Endodermal cell (in vitro differentiated cells): ENCODE data around the gene THBS3. TPM values are rescaled to one million over a fixed set of nuclear protein-coding genes. Genes with fewer than 3 reads are reported as not detected.
A peak's percentile ranks its signal among the peaks of the same experiment; 100 is the strongest.

Source experiments
- DNase-seq: peaks from one replicate; pipeline ENCODE4 v3.0.0-alpha.2; 2017
- H3K27ac ChIP-seq: 2 replicates; pipeline ENCODE4 v1.5.1; 2013; ENCODE audit warnings: mild to moderate bottlenecking, low read depth, low read length, moderate library complexity
- H3K27me3 ChIP-seq: 2 replicates; pipeline ENCODE4 v1.6.1; 2013; ENCODE audit warnings: mild to moderate bottlenecking, low read length, moderate library complexity; ENCODE audit not compliant: insufficient read depth, control insufficient read depth, poor library complexity, severe bottlenecking
- H3K36me3 ChIP-seq: 2 replicates; pipeline ENCODE4 v1.7.0; 2013; ENCODE audit warnings: mild to moderate bottlenecking, low read length, moderate library complexity; ENCODE audit not compliant: control insufficient read depth, insufficient read depth
- H3K4me1 ChIP-seq: one replicate; pipeline ENCODE4 v1.7.0; 2013; ENCODE audit warnings: low read length; ENCODE audit not compliant: control insufficient read depth, insufficient read depth
- H3K4me3 ChIP-seq: 2 replicates; pipeline ENCODE4 v1.5.1; 2013; ENCODE audit warnings: mild to moderate bottlenecking, low read length, moderate library complexity
- H3K9ac ChIP-seq: 2 replicates; pipeline ENCODE4 v1.6.1; 2013; ENCODE audit warnings: mild to moderate bottlenecking, low read length, moderate library complexity; ENCODE audit not compliant: poor library complexity, severe bottlenecking; ENCODE audit errors: extremely low read depth
- H3K9me3 ChIP-seq: 2 replicates; pipeline ENCODE4 v1.6.1; 2013; ENCODE audit warnings: mild to moderate bottlenecking, low read length, moderate library complexity; ENCODE audit not compliant: control insufficient read depth
- H3K27ac Mint-ChIP-seq: 2 replicates; pipeline ENCODE4 v1.8.0; 2020; ENCODE audit warnings: mixed read lengths
- H3K27me3 Mint-ChIP-seq: 2 replicates; pipeline ENCODE4 v1.8.0; 2021; ENCODE audit warnings: mild to moderate bottlenecking, mixed read lengths; ENCODE audit not compliant: insufficient read depth
- H3K36me3 Mint-ChIP-seq: 2 replicates; pipeline ENCODE4 v1.8.0; 2020; ENCODE audit warnings: low read depth, mixed read lengths
- H3K4me1 Mint-ChIP-seq: 2 replicates; pipeline ENCODE4 v1.8.0; 2020; ENCODE audit warnings: mixed read lengths
- H3K4me3 Mint-ChIP-seq: 2 replicates; pipeline ENCODE4 v1.8.0; 2020; ENCODE audit warnings: mild to moderate bottlenecking, moderate library complexity, mixed read lengths
- H3K9me3 Mint-ChIP-seq: 2 replicates; pipeline ENCODE4 v1.8.0; 2020; ENCODE audit warnings: mild to moderate bottlenecking, mixed read lengths
- CTCF ChIP-seq: fragments of 200-600 bp; sonication (generic); conservative IDR thresholded peaks from 2 replicates; pipeline ENCODE4 v1.5.0; 2021; ENCODE audit warnings: antibody characterized with exemption, mild to moderate bottlenecking
- WGBS, 2 experiments: methylation state at CpG; one replicate each; pipeline versions ENCODE4 v1.1.5 to v1.1.7; 2013; ENCODE audit warnings: missing lambda C conversion rate in 2 of 2, mixed read lengths in 1 of 2; ENCODE audit not compliant: insufficient coverage in 1 of 2, insufficient read length in 1 of 2; 5-methylcytosine and 5-hydroxymethylcytosine counted together
- total RNA-seq, 2 donors: library from RNA; stranded (reverse); fragmentation: NEBNext Ultra II Directional in 1 of 2; extraction: Animal tissue kit (Norgen Biotek cat#: 25700) in 1 of 2; gene quantifications; 2 replicates in 1 of 2; 3 replicates in 1 of 2; pipeline ENCODE4 v1.2.1, GENCODE V29; 2021

THBS3 gene
- total RNA-seq, 2 donors from 2014 or later, result 17.6 to 27.9 TPM

- Mint-ChIP-seq H3K27ac (no peak overlapping the region), H3K27me3 (peaks cover 10% of the 10 kb centered on the region), H3K4me1 (peaks cover 12% of the 10 kb centered on the region), H3K9me3 (no peaks in the 10 kb centered on the region), H3K4me3 (no peak overlapping the region), H3K36me3 (peaks cover 7% of the 10 kb centered on the region)
- no peak overlapping the region for H3K9ac ChIP-seq
- no peaks in the 10 kb centered on the region for H3K27me3 ChIP-seq
- H3K9me3 ChIP-seq, result no peaks in the 10 kb centered on the region
- H3K36me3 ChIP-seq, result peaks cover 17% of the 10 kb centered on the region
- no peak overlapping the region for H3K4me3 ChIP-seq
- peaks cover 15% of the 10 kb centered on the region for H3K4me1 ChIP-seq
- 93 to 97% methylated on average over 12 to 18 of the region's 18 CpGs for WGBS, 2 experiments
- TF ChIP-seq CTCF, result no peak
- no peak overlapping the region for H3K27ac ChIP-seq
- no peak for DNase-seq
These were observed 26.2 kb downstream of the THBS3 start for GRCh38 chr1:155181371-155182051.

GRCh38 chr1:155179112-155180031, 28.3 kb downstream of the THBS3 start:
- Mint-ChIP-seq H3K4me3 (no peak overlapping the region), H3K27me3 (peaks cover 16% of the 10 kb centered on the region), H3K27ac (no peak overlapping the region), H3K9me3 (no peaks in the 10 kb centered on the region), H3K4me1 (peaks cover 4% of the 10 kb centered on the region), H3K36me3 (peaks cover 7% of the 10 kb centered on the region)
- no peak for TF ChIP-seq CTCF
- Histone ChIP-seq H3K36me3 (peaks cover 17% of the 10 kb centered on the region), H3K27me3 (no peaks in the 10 kb centered on the region), H3K9me3 (no peaks in the 10 kb centered on the region), H3K27ac (no peak overlapping the region), H3K4me3 (no peak overlapping the region), H3K4me1 (no peaks in the 10 kb centered on the region), H3K9ac (no peak overlapping the region)
- peak; percentile 26 for DNase-seq
- WGBS, 2 experiments, result 95% methylated on average over 22 to 31 of the region's 31 CpGs

- no peak overlapping the region for H3K4me3 Mint-ChIP-seq
- Histone ChIP-seq H3K9me3 (no peaks in the 10 kb centered on the region), H3K9ac (no peak overlapping the region), H3K36me3 (peaks cover 17% of the 10 kb centered on the region), H3K27me3 (no peaks in the 10 kb centered on the region), H3K4me3 (no peak overlapping the region), H3K27ac (no peak overlapping the region), H3K4me1 (no peaks in the 10 kb centered on the region)
- H3K4me1 Mint-ChIP-seq, result peaks cover 4% of the 10 kb centered on the region
- peaks cover 16% of the 10 kb centered on the region for H3K27me3 Mint-ChIP-seq
- peaks cover 7% of the 10 kb centered on the region for H3K36me3 Mint-ChIP-seq
- no peak for TF ChIP-seq CTCF
- 90 to 91% methylated on average over 20 to 30 of the region's 30 CpGs for WGBS, 2 experiments
- peak; percentile 36 for DNase-seq
- H3K9me3 Mint-ChIP-seq, result no peaks in the 10 kb centered on the region
- H3K27ac Mint-ChIP-seq, result no peak overlapping the region
These were observed 29.1 kb downstream of the THBS3 start for GRCh38 chr1:155178441-155179111.
